ENCODE measurements around the gene FCHSD2.

DNA sequence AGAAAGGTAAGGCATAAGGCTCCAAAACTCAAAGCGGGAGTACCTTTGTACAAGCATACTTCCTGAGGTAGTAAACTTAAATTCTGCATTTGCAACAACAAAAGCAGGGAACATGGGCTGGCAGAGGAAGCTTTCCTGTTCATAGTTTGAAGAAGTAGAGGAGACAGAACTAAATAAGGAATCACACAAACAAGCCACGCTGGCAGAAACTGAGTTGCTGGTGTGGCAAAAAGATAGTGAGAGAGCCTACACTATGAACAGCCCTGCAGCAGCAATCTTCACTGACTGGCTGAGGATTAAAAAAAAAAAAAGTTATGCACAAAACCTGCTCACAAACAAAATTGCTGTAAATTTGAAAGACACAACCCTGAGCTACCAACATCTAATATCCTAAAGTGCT lies 46.5 kb downstream of the FCHSD2 start:
- TF ChIP-seq ETV6 (CRISPR knock-in tag; conservative IDR thresholded peaks at IDR 0.05) (no peak), ISX (CRISPR knock-in tag; conservative IDR thresholded peaks at IDR 0.05) (no peak)
